Erythroblast (primary cell): ENCODE measurements around the gene PRPF19.

Experiments
- DNase-seq, 2 experiments: peaks; one replicate each; lab custom pipeline; 2025; lab: John Stamatoyannopoulos, UW
- GATA1 ChIP-seq: IDR thresholded peaks from 2 replicates; pipeline ENCODE4 v1.6.1; 2011; ENCODE audit warnings: low read depth, mild to moderate bottlenecking, control low read depth, low read length, moderate library complexity
- POLR2A ChIP-seq: IDR thresholded peaks from 2 replicates; pipeline ENCODE4 v1.6.1; 2011; ENCODE audit warnings: mild to moderate bottlenecking, low read length

Gene PRPF19

DNA sequence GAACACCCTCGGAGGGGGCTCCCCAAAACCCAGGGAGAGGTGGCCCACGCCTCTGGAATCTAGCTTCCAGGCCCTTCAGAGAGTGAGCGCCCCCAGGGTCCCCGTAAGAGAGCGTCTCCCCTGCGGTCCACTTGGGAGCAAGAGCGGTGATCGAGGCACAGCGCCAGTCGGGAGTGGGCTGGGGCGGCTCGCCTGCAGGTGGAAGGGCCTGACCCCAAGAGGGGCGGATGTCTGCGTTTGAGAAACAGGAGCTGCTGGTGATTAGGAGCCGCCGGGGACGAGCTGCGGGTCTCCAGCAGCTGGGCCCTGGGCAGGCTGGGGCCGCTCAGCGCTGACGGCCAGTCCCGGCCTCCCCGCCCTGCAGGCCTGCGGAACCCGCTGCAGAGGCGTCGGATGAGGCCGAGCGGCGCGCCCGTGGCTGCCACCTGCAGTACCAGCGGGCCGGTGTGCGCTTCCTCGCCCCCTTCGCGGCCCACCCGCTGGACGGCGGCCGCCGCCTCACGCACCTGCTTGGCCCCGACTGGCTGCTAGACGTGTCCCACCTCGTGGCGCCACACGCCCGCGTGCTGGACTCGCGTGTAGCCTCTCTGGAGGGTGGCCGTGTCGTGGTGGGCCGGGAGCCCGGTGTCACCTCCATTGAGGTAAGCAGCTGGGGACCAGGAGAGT, 27.9 kb upstream of the PRPF19 start:
- DNase-seq = no peak

DNA sequence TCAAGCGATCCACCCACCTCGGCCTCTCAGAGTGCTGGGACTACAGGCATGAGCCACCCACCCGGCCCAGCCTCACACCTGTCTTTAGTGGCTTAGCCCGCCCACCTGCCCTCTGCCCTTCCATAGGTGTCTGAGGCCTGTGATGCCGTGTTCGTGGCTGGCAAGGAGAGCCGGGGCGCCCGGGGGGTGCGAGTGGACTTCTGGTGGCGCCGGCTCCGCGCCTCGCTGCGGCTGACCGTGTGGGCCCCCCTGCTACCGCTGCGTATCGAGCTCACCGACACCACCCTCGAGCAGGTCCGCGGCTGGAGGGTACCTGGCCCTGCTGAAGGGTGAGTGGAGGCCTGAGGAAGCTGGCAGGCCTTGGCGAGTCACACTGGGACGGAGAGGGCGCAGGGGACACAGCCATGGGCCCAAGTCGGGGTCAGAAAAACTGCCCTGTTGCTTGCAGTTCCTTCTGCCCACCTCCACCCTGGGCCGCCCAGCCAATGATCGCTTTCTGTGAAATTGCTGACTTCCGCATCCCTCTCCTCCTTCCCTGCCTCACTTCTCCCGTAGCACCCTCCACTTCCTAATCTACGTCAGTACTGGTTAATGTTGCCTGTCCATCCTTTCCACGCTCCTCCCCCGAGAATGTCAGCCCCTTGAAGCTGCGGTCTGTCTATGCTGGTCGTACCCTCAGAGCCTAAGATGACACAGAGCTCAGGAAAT, 27.2 kb upstream of the PRPF19 start:
- TF ChIP-seq POLR2A = no peak
- no peak for DNase-seq

More for the DNA sequence above, 27.9 kb upstream of the PRPF19 start:
- TF ChIP-seq GATA1 (no peak), POLR2A (no peak)

DNA sequence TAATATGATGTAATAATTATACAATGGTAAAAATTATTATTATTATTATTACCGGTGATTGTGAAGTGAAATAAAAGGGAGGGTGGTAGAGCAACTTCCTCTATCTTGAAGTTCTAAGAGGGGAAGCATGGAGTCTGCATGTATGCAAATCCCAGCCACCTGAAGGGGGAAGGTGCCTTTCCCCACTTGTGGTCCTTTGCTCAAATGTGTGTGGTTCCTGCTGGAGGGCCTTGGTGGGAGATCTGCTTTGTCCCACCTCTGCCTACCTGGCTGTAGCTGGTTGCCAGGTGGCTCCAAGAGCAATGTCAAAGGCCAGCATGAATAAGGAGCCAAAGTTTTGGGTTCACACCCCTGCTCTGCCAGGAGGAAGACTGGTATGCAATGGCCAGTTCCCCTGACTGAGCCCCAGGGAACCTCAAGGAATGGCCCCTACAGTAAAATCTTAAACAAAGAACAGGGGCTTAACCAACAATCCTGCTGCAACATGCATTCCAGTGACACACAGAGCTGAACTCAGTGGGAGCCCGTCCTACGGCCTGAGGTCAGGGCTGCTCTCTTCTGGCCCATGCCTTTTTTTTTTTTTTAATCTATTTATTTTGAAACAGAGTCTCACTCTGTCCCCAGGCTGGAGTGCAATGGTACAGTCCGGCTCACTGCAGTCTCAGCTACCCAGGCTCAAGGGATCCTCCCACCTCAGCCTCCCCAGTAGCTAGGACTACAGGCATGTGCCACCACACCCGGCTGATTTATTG, 26.4 kb upstream of the PRPF19 start:
- no peak for TF ChIP-seq POLR2A
- no peak for TF ChIP-seq GATA1
- DNase-seq = no peak

DNA sequence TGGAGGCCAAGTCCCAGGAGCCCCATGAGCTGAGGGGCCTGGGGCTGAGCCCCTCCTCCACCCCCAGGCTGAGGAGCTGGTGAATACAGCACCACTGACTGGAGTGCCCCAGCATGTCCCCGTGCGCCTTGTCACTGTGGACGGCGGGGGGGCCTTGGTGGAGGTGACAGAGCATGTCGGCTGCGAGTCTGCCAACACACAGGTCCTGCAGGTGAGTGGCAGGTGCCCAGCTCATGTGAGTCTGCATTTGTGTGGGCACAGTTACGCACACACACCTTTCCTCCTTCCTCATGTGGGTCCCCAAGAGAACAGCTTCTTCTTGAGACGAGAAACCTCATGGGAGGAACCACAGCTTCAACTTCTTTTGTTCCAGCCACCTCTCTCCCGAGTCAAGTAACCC, 25.5 kb upstream of the PRPF19 start:
- TF ChIP-seq POLR2A (no peak), GATA1 (no peak)
- no peak for DNase-seq

DNA sequence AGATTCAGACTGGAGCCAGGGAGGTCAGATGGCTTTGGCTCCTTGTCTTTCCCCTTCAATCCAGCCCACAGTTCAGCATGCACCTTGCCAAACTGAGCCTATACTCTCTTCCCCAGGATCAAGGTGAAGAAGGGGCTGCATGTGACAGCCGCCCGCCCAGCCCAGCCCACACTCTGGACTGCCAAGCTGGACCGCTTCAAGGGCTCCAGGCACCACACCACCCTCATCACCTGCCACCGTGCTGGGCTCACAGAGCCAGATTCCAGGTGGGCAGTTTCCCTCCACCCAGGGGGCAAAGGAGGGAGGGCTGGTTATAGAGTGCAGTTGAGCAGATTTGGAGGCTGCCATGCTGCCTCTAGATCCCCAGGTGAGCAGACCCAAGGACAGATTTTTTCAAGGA, 24.0 kb upstream of the PRPF19 start:
- TF ChIP-seq POLR2A (no peak), GATA1 (no peak)
- DNase-seq = no peak

DNA sequence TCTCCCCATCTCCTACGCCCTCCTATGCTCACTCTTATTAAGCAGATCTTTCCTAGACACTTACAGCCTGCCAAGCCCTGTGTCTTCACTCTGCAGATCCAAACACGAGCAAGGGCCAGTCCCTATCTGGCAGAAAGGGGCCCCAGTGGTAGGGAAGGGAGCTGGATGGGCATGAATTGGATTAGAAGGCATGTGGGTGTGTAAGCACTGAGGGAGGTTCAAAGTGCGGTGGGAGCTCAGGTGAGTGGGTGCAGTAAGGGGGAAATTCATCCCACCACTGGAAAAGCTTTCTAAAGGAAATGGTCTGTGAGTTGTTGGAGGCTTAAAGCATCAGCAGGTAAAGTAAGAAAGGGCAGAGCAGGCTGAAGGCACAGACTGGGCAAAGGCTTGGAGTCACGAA, 23.4 kb upstream of the PRPF19 start:
- TF ChIP-seq POLR2A (no peak), GATA1 (no peak)
- DNase-seq = no peak

DNA sequence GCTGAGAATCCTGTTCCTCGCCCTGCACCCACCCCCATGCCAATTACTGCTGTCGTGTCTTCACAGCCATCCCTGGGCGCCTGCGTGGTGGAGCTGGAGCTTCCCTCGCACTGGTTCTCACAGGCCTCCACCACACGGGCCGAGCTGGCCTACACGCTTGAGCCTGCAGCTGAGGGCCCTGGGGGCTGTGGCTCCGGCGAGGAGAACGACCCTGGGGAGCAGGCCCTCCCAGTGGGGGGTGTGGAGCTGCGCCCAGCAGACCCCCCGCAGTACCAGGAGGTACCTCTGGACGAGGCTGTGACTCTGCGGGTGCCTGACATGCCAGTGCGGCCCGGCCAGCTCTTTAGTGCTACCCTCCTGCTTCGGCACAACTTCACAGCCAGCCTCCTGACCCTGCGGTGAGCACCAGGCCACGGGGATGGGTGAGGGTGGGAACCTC, 22.2 kb upstream of the PRPF19 start:
- DNase-seq = no peak
- TF ChIP-seq POLR2A = no peak
- no peak for TF ChIP-seq GATA1

DNA sequence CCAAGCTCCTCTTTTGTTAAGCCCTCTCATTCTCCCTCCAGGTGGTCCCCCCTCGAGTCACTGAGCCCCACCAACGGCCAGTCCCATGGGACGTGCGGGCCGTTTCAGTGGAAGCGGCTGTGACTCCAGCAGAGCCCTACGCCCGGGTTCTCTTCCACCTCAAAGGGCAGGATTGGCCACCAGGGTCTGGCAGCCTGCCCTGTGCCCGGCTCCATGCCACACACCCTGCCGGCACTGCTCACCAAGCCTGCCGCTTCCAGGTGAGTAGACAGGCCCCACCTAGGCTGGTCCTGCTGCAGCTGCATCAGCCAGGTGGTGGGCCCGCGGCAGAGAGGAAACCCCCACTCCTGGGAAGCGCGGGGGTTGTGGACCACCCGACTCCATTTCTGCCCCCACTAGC, 21.2 kb upstream of the PRPF19 start:
- TF ChIP-seq GATA1 = no peak
- TF ChIP-seq POLR2A = no peak

DNA sequence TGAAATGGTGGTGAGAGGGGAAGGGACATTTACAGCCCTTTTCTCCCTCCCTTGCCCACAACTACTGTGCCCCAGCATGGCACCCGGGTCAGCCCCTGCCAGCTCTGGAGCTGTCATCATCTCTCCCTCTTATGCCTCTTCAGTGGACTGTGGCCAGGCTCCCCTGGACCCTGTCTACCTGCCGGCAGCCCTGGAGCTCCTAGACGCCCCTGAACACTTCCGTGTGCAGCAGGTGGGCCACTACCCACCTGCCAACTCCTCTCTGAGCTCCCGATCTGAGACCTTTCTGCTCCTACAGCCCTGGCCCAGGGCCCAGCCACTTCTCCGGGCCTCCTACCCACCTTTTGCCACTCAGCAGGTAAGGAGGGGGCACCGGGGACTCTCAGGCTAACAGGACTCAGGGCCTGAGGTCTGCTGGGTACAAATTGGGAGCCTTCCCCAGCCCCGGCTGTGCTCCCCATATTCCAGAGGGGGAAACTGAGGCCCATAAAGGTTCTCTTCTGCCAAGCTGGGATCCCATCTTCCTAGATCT, 20.7 kb upstream of the PRPF19 start:
- no peak for TF ChIP-seq POLR2A

More for the DNA sequence above, 21.2 kb upstream of the PRPF19 start:
- DNase-seq = no peak

DNA sequence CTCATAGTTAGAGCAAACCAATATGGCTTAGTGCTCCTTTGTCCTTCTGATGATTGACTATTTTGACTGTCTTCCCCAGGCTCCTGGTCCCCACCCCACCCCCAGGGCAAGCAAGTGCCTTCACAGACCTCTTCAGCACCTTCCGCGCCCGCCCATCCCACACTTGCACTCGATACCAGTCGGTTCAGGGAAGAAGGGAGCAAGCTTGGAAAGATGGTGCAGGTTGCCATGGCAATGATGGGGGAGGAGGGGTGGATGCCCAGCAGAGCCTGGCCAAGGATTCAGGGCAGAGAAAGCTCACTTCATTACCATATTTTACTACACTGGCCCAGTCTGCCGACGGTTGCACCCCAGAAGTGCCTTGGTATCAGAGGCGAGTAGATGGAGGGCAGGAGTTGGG, 20.1 kb upstream of the PRPF19 start:
- no peak for DNase-seq
- no peak for TF ChIP-seq GATA1
- no peak for TF ChIP-seq POLR2A

More for the DNA sequence above, 20.7 kb upstream of the PRPF19 start:
- no peak for DNase-seq

DNA sequence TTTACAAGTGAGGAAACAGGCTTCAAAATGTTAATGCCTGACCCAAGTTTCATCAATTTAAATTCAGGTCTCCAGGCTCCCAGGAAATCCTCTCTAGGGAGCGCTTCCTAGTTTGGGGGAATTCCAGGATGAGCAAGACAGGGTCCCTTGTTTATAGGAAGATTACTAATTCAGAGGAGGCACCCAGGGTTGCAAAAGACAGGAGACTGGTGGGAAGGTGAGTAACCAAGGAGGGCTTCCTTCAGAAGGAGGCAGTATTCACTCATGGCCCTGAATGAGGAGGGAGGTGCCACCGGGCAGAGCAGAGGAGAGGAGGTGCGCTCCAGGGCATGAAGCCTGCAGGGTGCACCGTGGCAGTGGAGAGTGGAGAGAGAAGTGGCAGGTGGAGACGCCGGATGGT, 19.5 kb upstream of the PRPF19 start:
- no peak for TF ChIP-seq POLR2A
- no peak for TF ChIP-seq GATA1
- no peak for DNase-seq

DNA sequence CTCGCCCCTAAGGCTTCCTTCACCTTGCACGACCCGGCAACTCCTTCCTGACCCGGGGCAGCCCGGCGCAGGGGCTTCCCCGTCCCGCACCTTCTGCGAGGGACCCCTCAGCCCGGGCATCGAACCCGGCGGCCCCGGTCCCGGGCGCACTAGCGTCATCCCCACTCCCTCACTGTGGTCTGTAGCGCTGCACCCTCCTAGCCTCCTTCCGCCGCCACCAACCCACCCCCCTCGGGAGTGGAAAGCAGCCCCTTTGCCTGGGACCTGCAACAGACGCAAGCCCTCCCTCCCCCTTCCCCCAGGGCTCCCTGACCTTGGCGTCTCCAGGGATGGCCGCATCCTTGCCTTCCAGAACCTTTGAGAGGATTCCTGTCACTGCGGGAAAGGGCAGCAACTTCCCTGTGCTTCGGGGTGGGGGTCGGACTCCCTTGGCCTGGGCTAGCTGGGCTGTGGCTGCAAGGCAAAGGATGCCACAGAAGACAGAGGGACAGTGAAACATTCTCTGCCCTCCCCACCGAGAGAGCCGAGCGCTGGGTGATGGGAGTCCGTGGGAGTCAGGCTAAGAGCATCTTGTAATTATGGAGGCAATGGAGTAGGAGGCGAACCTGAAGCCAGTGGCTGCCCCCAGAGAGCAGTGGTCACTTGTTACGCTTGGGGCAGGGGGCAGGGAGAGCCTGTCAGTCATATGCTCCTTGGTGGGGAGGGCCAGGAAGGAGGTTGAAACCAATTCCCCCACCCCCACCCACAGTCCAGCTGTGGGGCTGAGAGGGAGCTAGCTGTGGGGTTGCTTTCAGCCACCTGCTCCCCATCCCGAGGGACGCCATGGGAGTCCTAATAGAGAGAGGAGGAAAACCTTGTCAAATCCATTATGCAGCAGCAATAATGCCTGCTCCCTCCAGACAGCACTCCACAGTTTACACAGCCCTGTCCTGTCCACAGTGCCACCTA, 18.8 kb upstream of the PRPF19 start:
- DNase-seq = no peak

More for the DNA sequence above, 18.8 kb upstream of the PRPF19 start:
- no peak for TF ChIP-seq POLR2A
- TF ChIP-seq GATA1 = no peak
